Measurements from ENCODE around the gene RALGDS. TPM values are rescaled to one million over a fixed set of nuclear protein-coding genes. Genes with fewer than 3 reads are reported as not detected.

The RALGDS gene
- total RNA-seq, 2 experiments from 2014 or later: 29.5 to 32.5 TPM

GRCh38 chr9:133161547-133161950 lies 40.5 kb upstream of the RALGDS start:
- CTCF ChIA-PET: interaction anchor here (1.5 kb wide), 1 partner anchor 18 kb away, joined by 5 read pairs; no protein-coding TSS in a partner anchor
- Mint-ChIP-seq H3K9me3 (no peaks in the 10 kb centered on the region), H3K4me3 (no peak overlapping the region), H3K27me3 (ENCODE audit: low read depth) (no peaks in the 10 kb centered on the region), H3K27ac (no peak overlapping the region), H3K4me1 (ENCODE audit: low read depth) (peaks cover 4% of the 10 kb centered on the region), H3K36me3 (ENCODE audit: low read depth) (no peaks in the 10 kb centered on the region)
- DNase-seq: no peak
- intact Hi-C loops (cut with micrococcal nuclease): no loop called here

- Mint-ChIP-seq H3K27me3 (ENCODE audit: low read depth) (no peaks in the 10 kb centered on the region), H3K4me1 (ENCODE audit: low read depth) (peaks cover 4% of the 10 kb centered on the region), H3K4me3 (no peak overlapping the region), H3K27ac (no peak overlapping the region), H3K36me3 (ENCODE audit: low read depth) (no peaks in the 10 kb centered on the region), H3K9me3 (no peaks in the 10 kb centered on the region)
- intact Hi-C loops (cut with micrococcal nuclease): no loop called here
- DNase-seq: peak; percentile 44
- CTCF ChIA-PET: interaction anchor here (0.7 to 1.5 kb wide), 5 partner anchors 14 to 947 kb away, joined by 3 to 5 read pairs (median 4); no protein-coding TSS in a partner anchor
Observed at GRCh38 chr9:133160742-133161546, 39.9 kb upstream of the RALGDS start.

GRCh38 chr9:133158695-133159094 lies 37.7 kb upstream of the RALGDS start:
- DNase-seq: no peak
- Mint-ChIP-seq H3K4me3 (no peak overlapping the region), H3K36me3 (ENCODE audit: low read depth) (no peaks in the 10 kb centered on the region), H3K27ac (no peak overlapping the region), H3K27me3 (ENCODE audit: low read depth) (no peaks in the 10 kb centered on the region), H3K9me3 (no peaks in the 10 kb centered on the region), H3K4me1 (ENCODE audit: low read depth) (peaks cover 2% of the 10 kb centered on the region)
- CTCF ChIA-PET: interaction anchor here (0.6 to 2.2 kb wide), 7 partner anchors 7 to 137 kb away, joined by 3 to 8 read pairs (median 3); no protein-coding TSS in a partner anchor
- intact Hi-C loops (cut with micrococcal nuclease): no loop called here

- CTCF ChIA-PET: interaction anchor here (1.0 to 1.4 kb wide), 2 partner anchors 10 to 31 kb away, joined by 3 to 4 read pairs; no protein-coding TSS in a partner anchor
- Mint-ChIP-seq H3K9me3 (no peaks in the 10 kb centered on the region), H3K4me1 (ENCODE audit: low read depth) (no peaks in the 10 kb centered on the region), H3K36me3 (ENCODE audit: low read depth) (no peaks in the 10 kb centered on the region), H3K27ac (no peak overlapping the region), H3K27me3 (ENCODE audit: low read depth) (no peaks in the 10 kb centered on the region), H3K4me3 (no peak overlapping the region)
- no peak for DNase-seq
- intact Hi-C loops (cut with micrococcal nuclease): no loop called here
Observed at GRCh38 chr9:133155156-133155555, 34.1 kb upstream of the RALGDS start.

GRCh38 chr9:133154097-133154989 lies 33.3 kb upstream of the RALGDS start:
- H3K27ac Mint-ChIP-seq: no peak overlapping the region
- CTCF ChIA-PET: no interaction called here
- no peaks in the 10 kb centered on the region for H3K4me1 Mint-ChIP-seq (ENCODE audit: low read depth)
- H3K36me3 Mint-ChIP-seq (ENCODE audit: low read depth): no peaks in the 10 kb centered on the region
- no peak overlapping the region for H3K4me3 Mint-ChIP-seq
- no peak for DNase-seq
- no peaks in the 10 kb centered on the region for H3K9me3 Mint-ChIP-seq
- intact Hi-C loops (cut with micrococcal nuclease): no loop called here
- no peaks in the 10 kb centered on the region for H3K27me3 Mint-ChIP-seq (ENCODE audit: low read depth)

GRCh38 chr9:133153227-133154096 lies 32.4 kb upstream of the RALGDS start:
- Mint-ChIP-seq H3K4me1 (ENCODE audit: low read depth) (no peaks in the 10 kb centered on the region), H3K27ac (no peak overlapping the region), H3K9me3 (no peaks in the 10 kb centered on the region), H3K4me3 (no peak overlapping the region), H3K27me3 (ENCODE audit: low read depth) (no peaks in the 10 kb centered on the region), H3K36me3 (ENCODE audit: low read depth) (no peaks in the 10 kb centered on the region)
- intact Hi-C loops (cut with micrococcal nuclease): no loop called here
- no peak for DNase-seq
- CTCF ChIA-PET: no interaction called here

GRCh38 chr9:133151601-133152525 lies 30.8 kb upstream of the RALGDS start:
- CTCF ChIA-PET: interaction anchor here (0.7 to 1.0 kb wide), 3 partner anchors 7 to 49 kb away, joined by 3 read pairs; no protein-coding TSS in a partner anchor
- H3K27ac Mint-ChIP-seq: no peak overlapping the region
- H3K9me3 Mint-ChIP-seq: no peaks in the 10 kb centered on the region
- intact Hi-C loops (cut with micrococcal nuclease): no loop called here
- no peaks in the 10 kb centered on the region for H3K36me3 Mint-ChIP-seq (ENCODE audit: low read depth)
- DNase-seq: no peak
- peaks cover 12% of the 10 kb centered on the region for H3K4me1 Mint-ChIP-seq (ENCODE audit: low read depth)
- H3K4me3 Mint-ChIP-seq: no peak overlapping the region
- H3K27me3 Mint-ChIP-seq (ENCODE audit: low read depth): no peaks in the 10 kb centered on the region

GRCh38 chr9:133151041-133151440 lies 30.0 kb upstream of the RALGDS start:
- CTCF ChIA-PET: interaction anchor here (0.7 kb wide), 1 partner anchor 8 kb away, joined by 3 read pairs; no protein-coding TSS in a partner anchor
- Mint-ChIP-seq H3K36me3 (ENCODE audit: low read depth) (no peaks in the 10 kb centered on the region), H3K27ac (peak overlapping the region; percentile 36), H3K27me3 (ENCODE audit: low read depth) (no peaks in the 10 kb centered on the region), H3K4me3 (peak overlapping the region; percentile 53), H3K4me1 (ENCODE audit: low read depth) (peaks cover 14% of the 10 kb centered on the region), H3K9me3 (no peaks in the 10 kb centered on the region)
- DNase-seq: no peak
- intact Hi-C loops (cut with micrococcal nuclease): no loop called here

- peak overlapping the region; percentile 69 for H3K27ac Mint-ChIP-seq
- intact Hi-C loops (cut with micrococcal nuclease): loop anchor here (1.0 to 10.0 kb wide), 3 partner anchors 28 to 915 kb away; partner anchors contain the start of genes BRD3, GFI1B and RALGDS
- peaks cover 24% of the 10 kb centered on the region for H3K4me1 Mint-ChIP-seq (ENCODE audit: low read depth)
- H3K36me3 Mint-ChIP-seq (ENCODE audit: low read depth): no peaks in the 10 kb centered on the region
- CTCF ChIA-PET: interaction anchor here (1.9 to 4.6 kb wide), 2 partner anchors 47 to 128 kb away, joined by 6 to 26 read pairs; no protein-coding TSS in a partner anchor
- H3K4me3 Mint-ChIP-seq: peak overlapping the region; percentile 72
- DNase-seq: peak; percentile 76
- H3K27me3 Mint-ChIP-seq (ENCODE audit: low read depth): no peaks in the 10 kb centered on the region
- H3K9me3 Mint-ChIP-seq: no peaks in the 10 kb centered on the region
Observed at GRCh38 chr9:133149130-133150015, 28.3 kb upstream of the RALGDS start.
